Eye (tissue), 1 donor: ENCODE data around the gene CPNE6.
A peak's percentile ranks its signal among the peaks of the same experiment; 100 is the strongest.
"Not testable (repeated sequence)": the region's sequence is repeated elsewhere in the genome, so short reads cannot be mapped to it uniquely, and the experiment has no call there.

ENCODE experiments used
- DNase-seq: peaks from one replicate; pipeline ENCODE4 v3.0.0-alpha.2; 2015

The CPNE6 gene

DNA sequence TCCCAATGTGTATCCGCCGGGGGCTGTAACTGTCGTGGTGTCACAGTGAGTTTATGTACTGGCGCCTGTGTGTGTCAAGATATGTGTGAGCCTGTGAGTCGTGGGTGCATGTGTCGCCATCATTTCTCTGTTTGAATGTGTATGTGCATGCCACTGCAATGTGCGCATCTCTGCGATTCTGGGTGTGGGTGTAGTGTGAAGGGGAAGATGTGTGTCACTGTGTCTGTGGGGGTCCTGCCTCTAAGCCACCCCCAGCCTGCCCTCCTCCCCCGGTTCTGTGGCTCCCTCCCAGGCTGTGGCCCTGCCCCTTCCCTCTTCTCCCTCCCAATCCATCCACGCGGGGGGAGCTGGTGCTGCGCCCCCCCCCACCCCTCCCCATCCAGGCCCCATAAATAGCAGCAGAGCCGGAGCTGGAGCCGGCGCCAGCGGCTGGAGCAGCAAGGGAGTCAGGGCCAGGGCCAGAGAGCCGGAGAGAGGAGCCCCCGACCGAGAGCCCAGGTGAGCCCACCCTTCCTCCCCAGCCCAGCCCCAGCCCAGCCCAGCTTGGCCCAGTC lies at the start of gene CPNE6:
CPNE6 (plus strand) TSS at position 419 of the 554 bp plus-strand sequence. CDS start 1,375 bp downstream, outside the sequence.
- DNase-seq, result no peak

DNA sequence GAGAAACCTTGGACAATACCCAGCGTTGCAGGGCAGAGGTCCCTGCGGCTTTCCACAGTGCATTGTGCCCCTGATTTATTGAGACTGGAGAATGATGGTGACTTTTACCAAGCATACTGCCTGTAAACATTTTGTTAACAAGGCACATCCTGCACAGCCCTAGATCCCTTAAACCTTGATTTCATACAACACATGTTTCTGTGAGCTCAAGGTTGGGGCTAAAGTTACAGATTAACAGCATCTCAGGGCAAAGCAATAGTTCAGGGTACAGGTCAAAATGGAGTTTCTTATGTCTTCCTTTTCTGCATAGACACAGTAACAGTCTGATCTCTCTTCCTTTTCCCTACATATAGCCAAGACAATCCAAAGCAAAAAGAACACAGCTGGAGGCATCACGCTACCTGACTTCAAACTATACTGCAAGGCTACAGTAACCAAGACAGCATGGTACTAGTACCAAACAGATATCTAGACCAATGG lies 46.4 kb upstream of the CPNE6 start:
- not testable (repeated sequence) for DNase-seq

DNA sequence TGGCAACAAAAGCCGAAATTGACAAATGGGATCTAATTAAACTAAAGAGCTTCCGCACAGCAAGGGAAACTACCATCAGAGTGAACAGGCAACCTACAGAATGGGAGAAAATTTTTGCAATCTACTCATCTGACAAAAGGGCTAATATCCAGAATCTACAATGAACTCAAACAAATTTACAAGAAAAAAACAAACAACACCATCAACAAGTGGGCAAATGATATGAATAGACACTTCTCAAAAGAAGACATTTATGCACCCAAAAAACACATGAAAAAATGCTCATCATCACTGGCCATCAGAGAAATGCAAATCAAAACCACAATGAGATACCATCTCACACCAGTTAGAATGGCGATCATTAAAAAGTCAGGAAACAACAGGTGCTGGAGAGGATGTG lies 41.7 kb upstream of the CPNE6 start:
- DNase-seq, result not testable (repeated sequence)

DNA sequence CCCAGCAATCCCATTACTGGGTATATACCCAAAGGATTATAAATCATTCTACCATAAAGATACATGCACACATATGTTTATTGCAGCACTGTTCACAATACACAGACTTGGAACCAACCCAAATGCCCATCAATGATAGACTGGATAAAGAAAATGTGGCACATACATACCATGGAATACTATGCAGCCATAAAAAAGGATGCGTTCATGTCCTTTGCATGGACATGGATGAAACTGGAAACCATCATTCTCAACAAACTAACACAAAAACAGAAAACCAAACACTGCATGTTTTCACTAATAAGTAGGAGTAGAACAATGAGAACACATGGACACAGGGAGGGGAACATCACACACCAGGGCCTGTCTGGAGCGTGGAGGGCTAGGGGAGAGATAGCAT lies 40.0 kb upstream of the CPNE6 start:
- not testable (repeated sequence) for DNase-seq

DNA sequence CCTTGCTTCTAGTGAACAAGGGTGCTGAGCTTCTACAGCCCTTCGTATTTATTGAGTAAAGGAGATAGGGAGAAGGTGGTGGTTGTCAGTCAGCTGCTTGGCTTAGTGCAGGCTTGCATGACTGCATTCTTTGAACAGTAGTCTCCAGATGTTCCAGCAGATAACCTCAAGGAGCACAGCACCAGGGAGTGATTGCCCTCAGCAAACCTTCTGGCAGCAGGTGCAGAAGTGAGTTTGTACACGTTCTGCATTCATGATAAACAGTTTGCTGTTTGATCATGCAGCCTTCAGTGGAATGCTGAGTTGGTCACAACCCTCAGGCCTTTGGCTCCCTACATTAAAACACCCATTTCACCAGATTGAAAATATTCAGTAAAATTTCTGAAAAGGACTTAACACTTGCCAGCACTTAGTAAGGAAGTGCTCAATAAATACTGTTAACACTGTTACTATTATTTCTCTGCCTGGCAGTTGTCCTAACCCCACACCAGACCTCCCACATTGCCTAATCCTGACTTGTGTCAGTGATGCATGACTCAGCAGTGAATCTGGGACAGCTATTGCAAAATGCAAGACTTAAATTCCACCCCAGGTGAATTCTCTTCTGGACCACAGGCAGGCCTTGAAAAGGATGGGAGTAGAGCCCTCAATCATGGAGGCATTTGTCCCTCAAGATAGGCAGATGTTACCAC lies 38.5 kb upstream of the CPNE6 start:
- DNase-seq, result no peak

DNA sequence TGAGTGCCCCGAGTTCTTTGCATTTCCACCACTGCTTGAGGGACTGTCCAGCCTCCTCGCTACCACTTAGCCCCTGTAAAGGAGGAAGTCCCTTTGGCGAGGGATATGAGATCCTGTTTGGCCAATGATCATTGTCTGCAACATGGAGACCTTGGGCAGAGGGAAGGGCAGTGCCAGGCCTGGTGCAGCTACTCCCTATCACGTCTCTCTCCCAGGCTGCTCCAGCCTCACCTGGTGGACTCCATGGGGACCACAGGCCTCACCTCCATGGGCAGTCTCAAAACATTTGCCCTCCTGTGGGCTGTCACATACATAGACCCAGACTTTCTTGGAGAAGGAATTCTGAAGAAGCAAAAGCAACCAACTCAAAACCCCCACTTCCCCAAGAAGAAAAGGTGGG lies 35.6 kb upstream of the CPNE6 start:
- not testable (repeated sequence) for DNase-seq

DNA sequence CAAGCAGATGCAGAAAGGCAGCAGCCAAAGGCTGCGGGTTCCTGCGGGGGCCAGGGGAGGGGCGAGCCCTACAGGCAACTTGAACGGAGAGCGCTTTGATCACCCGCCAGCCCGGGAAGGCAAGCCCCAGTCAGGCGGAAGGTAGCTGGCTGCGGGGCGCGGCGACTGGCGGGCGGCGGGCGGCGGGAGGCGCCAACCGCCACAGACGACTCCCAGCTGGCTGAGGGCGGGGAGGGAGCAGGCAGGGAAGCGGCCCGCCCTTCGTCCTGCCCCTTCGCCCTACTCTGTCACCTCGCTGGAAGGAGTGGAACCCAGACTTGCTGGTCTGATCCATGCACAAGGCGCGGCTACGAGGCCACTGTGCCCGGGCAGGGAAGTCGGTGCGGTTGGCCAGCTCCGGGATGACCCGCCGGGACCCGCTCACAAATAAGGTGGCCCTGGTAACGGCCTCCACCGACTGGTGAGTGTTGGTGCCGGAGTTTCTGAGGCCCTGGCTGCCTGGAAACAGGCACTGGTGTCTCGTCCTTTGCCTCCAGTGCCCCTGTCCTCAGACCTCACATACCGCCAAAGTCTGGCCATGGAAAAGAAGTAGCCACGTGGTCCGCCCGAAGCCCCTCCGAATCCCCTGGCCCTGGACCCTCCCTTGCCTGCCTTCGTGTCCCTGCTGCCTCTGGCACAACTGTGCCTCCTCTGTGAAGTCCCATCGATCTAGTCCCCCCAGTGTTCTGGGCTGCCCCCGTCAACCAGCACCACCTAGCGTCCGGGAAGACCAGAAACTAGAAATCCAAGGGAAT lies 35.0 kb upstream of the CPNE6 start:
- peak; percentile 92 for DNase-seq

DNA sequence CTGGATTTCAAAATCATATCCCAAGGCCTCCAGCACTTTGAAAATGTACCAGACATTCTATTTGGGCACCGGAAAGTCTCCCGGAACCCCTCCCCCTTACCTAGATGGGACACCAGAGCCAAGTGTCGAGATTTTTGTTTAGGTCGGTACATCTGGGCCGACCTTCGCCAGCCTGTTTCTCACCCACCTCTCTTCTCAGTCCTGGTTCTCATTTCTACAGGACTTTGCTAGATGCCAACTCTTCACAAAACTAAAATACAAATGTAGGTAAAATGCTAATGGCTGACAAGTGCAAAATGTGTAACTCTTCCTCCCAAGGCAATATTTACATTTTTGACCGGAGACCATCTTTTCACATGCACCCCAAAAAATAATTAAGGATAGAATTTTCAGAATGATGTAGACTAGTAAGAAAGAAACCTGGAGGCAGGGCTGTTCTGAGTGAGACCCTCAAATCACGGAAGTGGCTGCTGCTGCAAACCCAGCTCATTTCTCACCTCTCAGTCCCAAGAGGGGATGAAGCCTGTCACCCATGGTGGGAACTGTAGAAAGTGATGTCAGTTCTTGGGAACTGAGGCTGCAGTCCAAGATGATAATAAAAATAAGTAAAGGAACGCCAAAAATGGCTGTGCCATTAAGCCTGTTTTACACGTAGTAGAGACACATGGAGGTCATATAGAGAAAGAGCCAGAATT lies 34.3 kb upstream of the CPNE6 start:
- not testable (repeated sequence) for DNase-seq

DNA sequence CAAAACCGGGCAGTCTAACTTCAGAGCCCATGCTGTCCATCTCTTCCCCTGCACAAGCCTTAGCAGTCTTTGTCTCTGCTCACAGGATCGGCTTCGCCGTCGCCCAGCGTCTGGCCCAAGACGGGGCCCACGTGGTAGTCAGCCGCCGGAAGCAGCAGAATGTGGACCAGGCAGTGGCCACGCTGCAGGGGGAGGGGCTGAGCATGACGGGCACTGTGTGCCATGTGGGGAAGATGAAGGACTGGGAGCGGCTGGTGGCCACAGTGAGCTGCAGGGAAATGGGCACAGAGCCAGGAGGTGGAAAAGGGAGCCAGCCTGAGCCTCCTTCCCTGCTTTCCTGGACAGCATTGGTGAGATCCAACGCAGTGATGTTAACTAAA lies 33.7 kb upstream of the CPNE6 start:
- DNase-seq, result no peak

DNA sequence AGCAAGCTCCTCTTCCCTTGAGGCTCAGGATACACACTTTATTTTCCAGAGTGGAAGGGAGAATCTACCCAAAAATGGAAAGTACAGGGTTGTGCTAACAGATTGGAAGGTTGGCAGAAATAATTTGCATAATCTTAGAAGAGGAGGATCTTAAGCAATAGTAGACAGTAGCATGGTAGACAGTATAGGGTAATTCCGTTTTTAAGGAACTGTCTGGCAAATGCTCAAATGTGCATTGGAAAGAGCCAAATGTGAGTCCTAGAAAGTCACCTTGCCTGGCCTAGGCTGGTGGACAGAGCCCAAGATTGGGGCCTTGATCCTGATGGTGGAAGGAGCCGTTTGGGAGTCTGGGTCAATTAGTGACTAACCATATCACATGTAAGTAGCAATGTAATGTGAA lies 32.7 kb upstream of the CPNE6 start:
- DNase-seq, result no peak

DNA sequence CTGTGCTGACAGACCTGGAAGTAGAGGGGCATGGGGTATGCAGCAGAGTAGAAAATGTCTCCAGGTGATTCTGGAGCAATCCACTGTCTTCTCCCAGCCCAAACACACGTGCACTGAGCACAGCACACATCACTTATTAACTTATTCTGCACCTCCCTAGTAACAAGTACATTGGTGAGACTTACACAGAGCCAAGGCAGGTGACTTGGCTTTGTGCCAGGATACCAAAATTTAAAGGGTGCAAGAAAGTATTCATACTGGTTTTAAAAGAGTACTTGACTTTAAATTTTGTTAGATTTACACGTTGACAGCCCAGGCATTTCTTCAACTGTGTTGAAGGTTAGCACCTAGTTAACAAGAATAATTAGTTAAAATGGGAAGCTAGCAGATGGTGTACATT lies 30.7 kb upstream of the CPNE6 start:
- no peak for DNase-seq

DNA sequence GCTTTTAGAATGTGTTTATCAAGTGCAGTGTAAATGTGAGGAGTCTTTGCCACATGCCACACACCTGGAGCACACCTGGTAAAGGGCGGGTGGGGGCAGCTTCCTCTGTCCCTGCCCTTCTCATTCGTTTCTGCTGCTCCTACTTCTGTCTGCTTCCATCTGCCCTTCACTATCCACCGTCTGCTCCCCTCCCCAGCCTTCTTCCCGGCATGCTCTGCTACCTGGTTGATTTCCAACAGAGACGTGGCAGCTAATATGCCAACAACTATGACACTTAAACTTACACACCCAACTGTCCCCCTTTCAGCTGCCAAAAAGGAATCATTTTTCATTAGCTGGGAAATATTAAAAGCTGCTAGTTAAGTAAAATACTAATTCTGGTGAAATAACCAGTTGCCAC lies 28.6 kb upstream of the CPNE6 start:
- no peak for DNase-seq

DNA sequence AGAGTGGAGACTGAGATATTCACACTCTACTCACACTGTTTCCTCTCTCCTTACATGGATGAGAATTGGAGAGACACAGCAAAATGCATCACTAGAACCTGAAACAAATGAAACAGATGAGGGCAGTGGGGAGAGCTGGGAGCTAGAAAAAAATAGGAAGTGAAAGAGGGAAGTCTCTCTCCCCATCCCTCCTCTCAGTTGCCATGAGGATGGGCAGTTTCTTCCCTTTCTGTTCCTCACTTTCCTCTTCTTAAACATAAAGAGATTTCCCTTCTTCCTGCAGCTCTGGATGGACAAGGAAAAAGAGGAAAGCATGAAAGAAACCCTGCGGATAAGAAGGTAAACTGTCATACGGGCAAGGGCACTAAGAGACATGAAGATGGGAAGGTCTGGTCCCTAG lies 22.4 kb upstream of the CPNE6 start:
- DNase-seq, result not testable (repeated sequence)

DNA sequence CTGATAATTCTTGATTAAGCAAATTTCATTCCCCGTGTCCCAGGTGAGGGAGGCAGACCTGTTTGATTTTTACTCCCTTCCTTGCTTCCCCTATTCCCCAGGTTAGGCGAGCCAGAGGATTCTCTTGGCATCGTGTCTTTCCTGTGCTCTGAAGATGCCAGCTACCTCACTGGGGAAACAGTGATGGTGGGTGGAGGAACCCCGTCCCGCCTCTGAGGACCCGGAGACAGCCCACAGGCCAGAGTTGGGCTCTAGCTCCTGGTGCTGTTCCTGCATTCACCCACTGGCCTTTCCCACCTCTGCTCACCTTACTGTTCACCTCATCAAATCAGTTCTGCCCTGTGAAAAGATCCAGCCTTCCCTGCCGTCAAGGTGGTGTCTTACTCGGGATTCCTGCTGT lies 20.6 kb upstream of the CPNE6 start:
- DNase-seq, result not testable (repeated sequence)

DNA sequence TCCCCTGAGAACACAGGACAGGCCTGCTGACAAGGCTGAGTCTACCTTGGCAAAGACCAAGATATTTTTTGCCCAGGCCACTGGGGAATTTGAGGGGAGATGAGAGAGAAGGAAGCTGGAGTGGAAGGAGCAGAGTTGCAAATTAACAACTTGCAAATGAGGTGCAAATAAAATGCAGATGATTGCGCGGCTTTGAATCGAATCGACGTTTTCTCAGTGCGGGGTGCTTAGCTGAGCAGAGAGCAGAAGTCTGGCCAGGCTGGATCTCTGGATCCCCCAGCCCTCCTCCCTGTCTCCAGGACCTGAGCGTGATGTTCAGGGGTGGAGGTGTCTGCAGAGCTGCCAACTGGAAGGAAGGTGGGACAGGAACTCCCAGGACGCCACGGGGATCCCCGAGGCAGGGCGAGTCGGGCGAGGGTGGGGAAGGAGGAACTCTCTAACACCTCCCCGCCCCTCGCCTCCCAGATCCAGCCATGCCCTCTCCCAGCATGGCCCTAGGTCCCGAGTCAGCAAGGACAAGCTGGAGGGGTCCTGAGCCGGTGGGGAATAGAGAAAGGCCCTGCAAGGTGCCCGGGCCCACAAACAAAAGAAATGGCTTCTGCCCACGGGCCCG lies 20.1 kb upstream of the CPNE6 start:
- DNase-seq, result no peak

DNA sequence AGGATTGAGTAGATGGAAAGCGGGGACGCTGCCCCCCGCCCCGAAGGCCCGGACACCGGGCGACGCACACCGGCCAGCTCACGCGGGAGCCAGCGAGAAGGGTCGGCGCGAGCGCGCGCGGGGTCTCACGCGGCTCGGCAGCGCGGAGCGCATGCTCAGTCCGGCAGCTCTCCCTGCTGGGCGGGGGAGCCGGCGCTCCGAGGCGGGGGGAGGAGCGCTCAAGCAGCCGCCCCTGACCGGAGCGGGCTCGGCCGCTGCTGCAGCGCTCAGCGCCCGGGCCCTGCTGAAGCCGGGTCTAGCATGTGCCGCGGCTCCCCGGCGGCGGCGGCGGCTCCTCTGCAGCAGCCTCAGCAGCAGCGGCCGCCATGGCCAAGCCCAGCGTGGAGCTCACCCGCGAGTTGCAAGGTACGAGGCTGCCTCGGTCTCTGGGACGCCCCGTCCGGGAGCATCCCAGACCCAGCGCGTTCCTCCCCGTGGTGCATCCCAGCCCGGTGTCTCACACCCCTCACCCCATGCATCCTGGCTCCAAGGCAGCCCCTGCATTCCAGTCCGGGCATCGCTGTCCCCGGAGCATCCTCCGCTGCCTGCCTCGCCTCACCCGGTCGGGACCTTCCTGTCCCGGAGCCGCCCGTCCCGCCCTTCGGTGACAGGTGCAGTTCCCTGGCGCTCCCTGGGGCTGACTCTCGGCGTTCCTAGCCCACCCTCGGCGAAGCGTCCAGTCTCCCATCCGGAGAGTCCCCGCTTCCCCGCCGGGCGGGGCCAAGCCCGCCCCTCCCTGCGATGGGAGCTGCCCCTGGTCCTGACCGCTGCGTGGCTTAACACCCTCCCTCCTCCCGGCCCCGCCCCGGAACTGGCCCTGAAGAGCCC lies 19.3 kb upstream of the CPNE6 start, which contains the start of gene CARMIL3:
CARMIL3 (plus strand) TSS at position 221 of the 867 bp plus-strand sequence; CDS start at position 366, 145 bp downstream.
- peak; percentile 89 for DNase-seq

DNA sequence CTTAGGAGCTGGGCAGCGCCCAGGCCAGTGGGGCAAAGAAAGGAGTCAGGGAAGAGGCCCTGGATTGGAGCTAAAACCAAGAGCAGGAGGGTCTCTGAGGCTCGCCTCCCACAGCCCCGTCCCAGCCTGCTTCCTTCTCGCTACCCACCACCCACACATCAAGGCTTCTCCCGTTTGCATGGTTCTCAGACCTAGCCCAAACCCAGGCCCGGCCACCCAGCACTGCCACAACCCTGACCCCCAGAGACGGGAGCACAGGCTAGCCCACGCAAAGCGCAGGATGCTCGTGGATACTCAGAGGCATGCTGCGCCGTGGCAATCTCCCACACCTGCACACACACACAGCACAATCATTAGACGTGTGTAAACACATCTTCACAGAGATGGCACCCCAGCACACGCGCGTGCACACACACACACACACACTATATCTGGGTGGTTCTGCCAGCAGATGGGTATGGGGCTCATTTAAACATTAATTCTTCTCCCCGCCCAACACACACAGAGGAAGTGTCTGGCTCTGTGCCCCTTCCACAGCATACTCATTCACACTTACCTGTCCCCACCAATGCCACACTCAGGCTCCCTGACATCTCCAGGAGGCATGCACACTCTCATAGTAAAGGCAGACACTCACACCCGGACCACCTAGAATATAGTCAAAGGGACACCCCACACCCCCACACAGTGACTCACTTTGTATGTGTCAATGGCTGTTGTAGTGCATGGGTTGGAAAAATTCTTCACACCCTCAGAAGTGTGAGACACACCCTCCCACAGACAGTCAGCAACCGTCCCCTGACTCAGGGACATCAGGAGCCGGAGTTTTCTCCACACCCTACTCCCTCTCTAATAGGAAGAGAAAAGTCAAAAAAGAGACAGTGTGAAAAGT lies 18.5 kb upstream of the CPNE6 start:
- DNase-seq, result no peak

DNA sequence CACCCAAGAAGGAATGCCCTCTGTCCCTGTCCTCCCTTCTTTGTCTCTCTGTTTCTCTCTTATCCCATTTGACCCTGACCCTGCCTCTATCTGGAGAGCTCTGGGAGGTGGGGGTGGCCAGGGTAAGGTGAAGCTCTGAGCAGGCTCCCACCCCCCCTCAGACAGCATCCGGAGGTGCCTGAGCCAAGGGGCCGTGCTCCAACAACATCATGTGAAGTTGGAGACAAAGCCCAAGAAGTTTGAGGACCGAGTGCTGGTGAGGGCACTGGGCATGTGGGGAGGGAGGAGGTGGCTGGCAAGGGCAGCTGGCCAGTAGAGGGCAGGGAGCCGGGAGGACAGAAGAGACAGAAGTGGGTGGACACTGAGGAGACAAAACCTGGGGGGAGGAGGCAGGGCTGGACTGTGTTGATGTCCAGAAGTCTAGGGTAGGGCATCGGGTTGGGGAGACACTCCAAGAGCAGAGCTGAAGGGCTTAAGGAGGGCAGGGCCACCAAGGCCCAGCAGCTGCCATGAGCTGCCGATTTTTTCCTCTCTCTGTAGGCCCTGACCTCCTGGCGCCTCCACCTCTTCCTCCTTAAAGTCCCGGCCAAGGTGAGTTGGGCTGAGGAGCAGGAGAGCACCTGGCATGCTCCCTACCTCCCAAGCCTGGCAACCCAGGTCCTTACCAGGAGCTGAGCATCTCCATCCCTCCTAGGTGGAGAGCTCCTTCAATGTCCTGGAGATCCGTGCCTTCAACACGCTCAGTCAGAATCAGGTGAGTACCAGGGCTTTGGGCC lies 17.6 kb upstream of the CPNE6 start:
- DNase-seq, result no peak

DNA sequence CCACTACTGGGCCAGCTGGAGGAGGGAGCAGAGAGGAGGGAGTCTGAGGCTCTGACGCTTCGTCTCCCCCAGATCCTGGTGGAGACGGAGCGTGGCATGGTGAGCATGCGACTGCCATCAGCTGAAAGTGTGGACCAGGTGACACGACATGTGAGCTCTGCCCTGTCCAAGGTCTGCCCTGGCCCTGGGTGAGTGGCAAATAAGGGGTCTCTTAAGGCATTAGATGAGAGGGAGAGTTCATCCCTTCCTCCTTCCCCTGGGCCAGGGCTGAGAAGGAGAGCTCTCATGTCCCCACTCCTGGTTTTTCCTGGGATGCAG lies 17.1 kb upstream of the CPNE6 start:
- no peak for DNase-seq

DNA sequence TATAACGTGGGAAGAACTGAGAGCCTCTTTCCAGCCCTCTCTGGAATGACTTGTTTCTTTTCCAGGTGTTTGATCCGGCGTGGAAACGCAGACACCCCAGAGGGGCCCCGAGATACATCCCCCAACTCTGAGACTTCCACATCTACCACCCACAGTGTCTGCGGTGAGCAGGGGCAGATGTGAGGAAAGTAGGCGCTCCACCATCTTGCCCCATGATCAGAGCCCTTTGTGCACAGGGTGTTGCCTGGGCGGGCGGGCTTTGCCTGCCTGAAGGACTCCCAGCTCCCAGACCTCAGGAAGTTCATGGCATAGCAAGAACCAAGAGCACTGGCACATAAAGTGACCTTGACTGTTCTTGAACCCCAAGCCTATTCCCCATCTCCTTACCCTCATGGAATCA lies 16.7 kb upstream of the CPNE6 start:
- DNase-seq, result no peak
